ENCODE results near the gene STAT4. TPM values are rescaled to one million over a fixed set of nuclear protein-coding genes. Genes with fewer than 3 reads are reported as not detected.

STAT4 gene
- total RNA-seq, 1 experiment from 2014 or later, result 0.33 TPM

- Histone ChIP-seq H2BK15ac (ENCODE audit: low read depth, low read length) (no peak overlapping the region), H4K8ac (replicated peaks; ENCODE audit: insufficient read length, low read depth, low read length) (no peak overlapping the region), H2BK12ac (ENCODE audit: insufficient read length, low read depth, low read length) (no peak overlapping the region), H2AK5ac (ENCODE audit: insufficient read length, low read length) (no peak overlapping the region), H3K18ac (ENCODE audit: insufficient read length, low read depth, low read length) (no peak overlapping the region), H3K27me3 (ENCODE audit: insufficient read depth, low read length) (no peaks in the 10 kb centered on the region), H3K14ac (ENCODE audit: insufficient read depth, low read length) (no peak overlapping the region; the same call in 1 of the 2 replicates), H3K4me1 (ENCODE audit: insufficient read depth, low read length) (no peaks in the 10 kb centered on the region; the same call in 1 of the 2 replicates), H3K9ac (ENCODE audit: extremely low read depth, insufficient read length, low read length) (no peak overlapping the region), H2BK20ac (ENCODE audit: low read depth, low read length, poor library complexity, severe bottlenecking) (no peak overlapping the region), H2AFZ (ENCODE audit: low read length) (no peak overlapping the region), H3K9me3 (ENCODE audit: control insufficient read depth, low read depth, low read length) (no peaks in the 10 kb centered on the region), H3K79me2 (ENCODE audit: insufficient read depth, low read length) (no peaks in the 10 kb centered on the region), H4K91ac (ENCODE audit: insufficient read length, low read depth, low read length) (no peak overlapping the region), H3K56ac (ENCODE audit: insufficient read length, low read depth, low read length) (no peak overlapping the region), H3K4me2 (ENCODE audit: insufficient read depth, insufficient read length, low read length) (no peak overlapping the region), H2BK5ac (ENCODE audit: insufficient read length, low read length) (no peak overlapping the region), H3K23me2 (ENCODE audit: insufficient read length, low read depth, low read length, poor library complexity, severe bottlenecking) (no peaks in the 10 kb centered on the region), H3K79me1 (ENCODE audit: insufficient read depth, low read depth, low read length, poor library complexity, severe bottlenecking) (no peaks in the 10 kb centered on the region), H4K5ac (ENCODE audit: insufficient read length, low read depth, low read length) (no peak overlapping the region), H3T11ph (ENCODE audit: low read length) (no peak overlapping the region), H3K27ac (ENCODE audit: insufficient read length, low read depth, low read length) (no peak overlapping the region), H3K23ac (ENCODE audit: insufficient read length, low read depth, low read length) (no peak overlapping the region), H2BK120ac (ENCODE audit: low read depth, low read length, poor library complexity, severe bottlenecking) (no peak overlapping the region), H3K4ac (ENCODE audit: low read depth, low read length) (no peak overlapping the region), H4K20me1 (ENCODE audit: control insufficient read depth, insufficient read depth, insufficient read length) (no peaks in the 10 kb centered on the region)
- TF ChIP-seq CTCF (conservative IDR thresholded peaks at IDR 0.05), result no peak
- Mint-ChIP-seq H3K27ac (no peak overlapping the region), H3K27me3 (ENCODE audit: low read depth) (no peaks in the 10 kb centered on the region; the same call in 1 of the 2 replicates), H3K4me3 (no peak overlapping the region), H3K9me3 (no peaks in the 10 kb centered on the region), H3K4me1 (peaks cover 7% of the 10 kb centered on the region in 2 experiments), H3K36me3 (ENCODE audit: insufficient read depth in 1 of 3, low read depth in 3 of 3) (no peaks in the 10 kb centered on the region)
- WGBS (ENCODE audit: extremely low coverage, insufficient read length, low lambda C conversion rate), result no CpG with 5 or more reads among the region's 2 CpGs
- DNase-seq, result no peak
Measured at GRCh38 chr2:191038241-191038725, 112.5 kb downstream of the STAT4 start.
